HepG2 (cell line): ENCODE measurements around the gene DMGDH. TPM values are rescaled to one million over a fixed set of nuclear protein-coding genes. Genes with fewer than 3 reads are reported as not detected.

Source experiments
- BORCS8-MEF2B ChIP-seq: sonication (generic); formaldehyde crosslinking; IDR thresholded peaks from 2 replicates; pipeline ENCODE4 v1.8.0; 2022; ENCODE audit warnings: mild to moderate bottlenecking, missing genetic modification reagents
- CBX2 ChIP-seq, 2 experiments: fragments of 200-600 bp in 1 of 2; sonication (generic); formaldehyde crosslinking in 1 of 2; IDR thresholded peaks; 2 replicates each; pipeline versions ENCODE4 v1.7.0 to v1.8.1; 2018 to 2022; ENCODE audit warnings: low read depth in 2 of 2, low read length in 1 of 2, mild to moderate bottlenecking in 1 of 2, missing genetic modification reagents in 1 of 2
- CC2D1A ChIP-seq: sonication (generic); formaldehyde crosslinking; IDR thresholded peaks from 2 replicates; pipeline ENCODE4 v1.8.1; 2023; ENCODE audit warnings: mild to moderate bottlenecking, missing genetic modification reagents
- CENPT ChIP-seq: sonication (generic); formaldehyde crosslinking; IDR thresholded peaks from 2 replicates; pipeline ENCODE4 v1.8.0; 2022; ENCODE audit warnings: low read depth, mild to moderate bottlenecking, moderate library complexity, missing genetic modification reagents
- CREB1 ChIP-seq, 2 experiments: fragments of 450-650 bp in 1 of 2; IDR thresholded peaks; 2 replicates each; pipeline ENCODE4 v1.6.1; 2016 to 2017; ENCODE audit warnings: control low read depth in 1 of 2, mild to moderate bottlenecking in 1 of 2, missing compliant biosample characterization in 1 of 2, missing genetic modification characterization in 1 of 2
- FOXJ3 ChIP-seq: sonication (generic); formaldehyde crosslinking; IDR thresholded peaks from 2 replicates; pipeline ENCODE4 v1.4.0; 2020; ENCODE audit warnings: missing genetic modification reagents, mild to moderate bottlenecking, borderline replicate concordance
- GMEB1 ChIP-seq: sonication (generic); formaldehyde crosslinking; IDR thresholded peaks from 2 replicates; pipeline ENCODE4 v1.5.1; 2020; ENCODE audit warnings: missing genetic modification reagents, mild to moderate bottlenecking, borderline replicate concordance
- HOXA3 ChIP-seq: sonication (generic); formaldehyde crosslinking; IDR thresholded peaks from 2 replicates; pipeline ENCODE4 v1.5.0; 2020; ENCODE audit warnings: missing genetic modification reagents
- LCORL ChIP-seq, 2 experiments: fragments of 450-650 bp in 1 of 2; sonication (generic) in 1 of 2; formaldehyde crosslinking in 1 of 2; IDR thresholded peaks; 2 replicates each; pipeline versions ENCODE4 v1.5.0 to v1.6.1; 2017 to 2020; ENCODE audit warnings: antibody characterized with exemption in 1 of 2, missing genetic modification reagents in 1 of 2
- MXD4 ChIP-seq: IDR thresholded peaks from 2 replicates; pipeline ENCODE4 v1.6.1; 2016; ENCODE audit warnings: mild to moderate bottlenecking, missing biosample characterization, missing genetic modification reagents
- NFRKB ChIP-seq: fragments of 450-650 bp; IDR thresholded peaks from 2 replicates; pipeline ENCODE4 v1.6.1; 2017
- PTBP1 ChIP-seq: fragments of 200-400 bp; formaldehyde crosslinking; IDR thresholded peaks from 2 replicates; pipeline ENCODE4 v1.6.1; 2018; ENCODE audit warnings: low read length, low read depth; ENCODE audit not compliant: poor library complexity, severe bottlenecking
- SMYD3 ChIP-seq: sonication (generic); formaldehyde crosslinking; IDR thresholded peaks from 2 replicates; pipeline ENCODE4 v1.8.1; 2023; ENCODE audit warnings: mild to moderate bottlenecking, missing genetic modification reagents
- THAP8 ChIP-seq: sonication (generic); formaldehyde crosslinking; IDR thresholded peaks from 2 replicates; pipeline ENCODE4 v1.5.1; 2020; ENCODE audit warnings: missing genetic modification reagents, mild to moderate bottlenecking, borderline replicate concordance
- U2AF2 ChIP-seq: fragments of 200-400 bp; formaldehyde crosslinking; IDR thresholded peaks from 2 replicates; pipeline ENCODE4 v1.6.1; 2017; ENCODE audit warnings: low read depth, mild to moderate bottlenecking, low read length
- ZBTB33 ChIP-seq: sonication (generic); formaldehyde crosslinking; IDR thresholded peaks from 2 replicates; pipeline ENCODE4 v1.4.0; 2020; ENCODE audit warnings: missing genetic modification reagents
- ZBTB43 ChIP-seq: sonication (generic); formaldehyde crosslinking; conservative IDR thresholded peaks from 2 replicates; pipeline ENCODE4 v1.4.0; 2020; ENCODE audit warnings: missing genetic modification reagents
- ZNF264 ChIP-seq: sonication (generic); formaldehyde crosslinking; IDR thresholded peaks from 2 replicates; pipeline ENCODE4 v1.4.0; 2020; ENCODE audit warnings: missing genetic modification reagents
- ZNF317 ChIP-seq: sonication (generic); formaldehyde crosslinking; IDR thresholded peaks from 2 replicates; pipeline ENCODE4 v1.5.0; 2020; ENCODE audit warnings: mild to moderate bottlenecking, missing genetic modification reagents
- ZNF337 ChIP-seq: sonication (generic); formaldehyde crosslinking; IDR thresholded peaks from 2 replicates; pipeline ENCODE4 v1.5.1; 2020; ENCODE audit warnings: missing genetic modification reagents, low read depth, mild to moderate bottlenecking, borderline replicate concordance
- ZNF431 ChIP-seq: sonication (generic); formaldehyde crosslinking; IDR thresholded peaks from 2 replicates; pipeline ENCODE4 v1.9.0; 2022; ENCODE audit warnings: missing genetic modification reagents, low read depth, mild to moderate bottlenecking, borderline replicate concordance
- ZNF607 ChIP-seq: sonication (generic); formaldehyde crosslinking; IDR thresholded peaks from 2 replicates; pipeline ENCODE4 v1.5.1; 2020; ENCODE audit warnings: missing genetic modification reagents, mild to moderate bottlenecking, borderline replicate concordance
- ZNF7 ChIP-seq: IDR thresholded peaks from 2 replicates; pipeline ENCODE4 v1.6.1; 2016; ENCODE audit warnings: missing biosample characterization, missing genetic modification reagents
- polyA plus RNA-seq, 8 experiments: library from polyadenylated mRNA; depleted of rRNA in 3 of 8; stranded (reverse) in 7 of 8; unstranded in 1 of 8; fragments of >200 nt; fragmentation: Illumina TruSeq in 4 of 8; extraction: Trizol in 4 of 8; gene quantifications; 2 replicates each; pipeline versions ENCODE4 v1.2.1 to v1.2.3, GENCODE V29; 2011 to 2016; ENCODE audit warnings: low read depth in 4 of 8, missing spikeins in 1 of 8, mixed read lengths in 1 of 8; ENCODE audit not compliant: insufficient read depth in 1 of 8
- total RNA-seq, 5 experiments: library from RNA; depleted of rRNA; stranded (reverse); fragments of >200 nt; fragmentation: Illumina TruSeq; extraction: Trizol; gene quantifications; 2 replicates each; pipeline ENCODE4 v1.2.3, GENCODE V29; 2016; ENCODE audit warnings: low read depth in 1 of 5

DMGDH gene
- total and polyA plus RNA-seq, 2 of the 13 experiments (the other 11 are each of a cell fraction or from before 2014, with no cell fraction given): 3.6 to 7.9 TPM

GRCh38 chr5:78958672-78959445 is 110.6 kb downstream of the DMGDH start (continued):
- TF ChIP-seq ZBTB33 (CRISPR knock-in tag): no peak
- no peak for TF ChIP-seq ZNF317
- TF ChIP-seq NFRKB: no peak
- TF ChIP-seq CC2D1A (CRISPR knock-in tag): no peak
- no peak for TF ChIP-seq ZNF7 (CRISPR knock-in tag)
- no peak for TF ChIP-seq ZNF264
- no peak for TF ChIP-seq ZBTB43 (CRISPR knock-in tag)
- no peak for TF ChIP-seq U2AF2
- TF ChIP-seq FOXJ3 (CRISPR knock-in tag): no peak
- no peak for TF ChIP-seq THAP8 (CRISPR knock-in tag)
- no peak for TF ChIP-seq CBX2 (IDR thresholded peaks at IDR 0.05; ENCODE audit: low read depth, low read length)
- no peak for TF ChIP-seq CBX2 (CRISPR knock-in tag; IDR thresholded peaks at IDR 0.05; ENCODE audit: low read depth)
- TF ChIP-seq CENPT (CRISPR knock-in tag): no peak
- no peak for TF ChIP-seq LCORL (IDR thresholded peaks at IDR 0.05)
- peak; percentile 36; the same call in 1 of the 2 replicates for TF ChIP-seq LCORL (CRISPR knock-in tag; IDR thresholded peaks at IDR 0.05)
- no peak for TF ChIP-seq ZNF337 (CRISPR knock-in tag)
- TF ChIP-seq PTBP1: no peak
- TF ChIP-seq CREB1 (IDR thresholded peaks at IDR 0.05): no peak
- TF ChIP-seq CREB1 (CRISPR knock-in tag; IDR thresholded peaks at IDR 0.05): peak; percentile 31; the same call in 1 of the 2 replicates
- TF ChIP-seq ZNF607: no peak
- no peak for TF ChIP-seq BORCS8-MEF2B (CRISPR knock-in tag)
- no peak for TF ChIP-seq GMEB1 (CRISPR knock-in tag)
- TF ChIP-seq ZNF431: no peak
- no peak for TF ChIP-seq HOXA3
- TF ChIP-seq SMYD3 (CRISPR knock-in tag): no peak
- TF ChIP-seq MXD4 (CRISPR knock-in tag): 0 out of 2 replicates have a peak, but pooled peaks have one; percentile 25
